ENCODE measurements around the gene XPNPEP3. TPM values are rescaled to one million over a fixed set of nuclear protein-coding genes. Genes with fewer than 3 reads are reported as not detected.

Gene XPNPEP3
- total RNA-seq, result 34.7 and 37.0 TPM in 2 replicates
- long read RNA-seq, full-length matches to known transcripts, result 17 of 38 reads
- long read RNA-seq, partial matches to known transcripts, result 1 of 38 reads
- long read RNA-seq, other reads (novel, unspliced or antisense), result 20 of 38 reads

DNA sequence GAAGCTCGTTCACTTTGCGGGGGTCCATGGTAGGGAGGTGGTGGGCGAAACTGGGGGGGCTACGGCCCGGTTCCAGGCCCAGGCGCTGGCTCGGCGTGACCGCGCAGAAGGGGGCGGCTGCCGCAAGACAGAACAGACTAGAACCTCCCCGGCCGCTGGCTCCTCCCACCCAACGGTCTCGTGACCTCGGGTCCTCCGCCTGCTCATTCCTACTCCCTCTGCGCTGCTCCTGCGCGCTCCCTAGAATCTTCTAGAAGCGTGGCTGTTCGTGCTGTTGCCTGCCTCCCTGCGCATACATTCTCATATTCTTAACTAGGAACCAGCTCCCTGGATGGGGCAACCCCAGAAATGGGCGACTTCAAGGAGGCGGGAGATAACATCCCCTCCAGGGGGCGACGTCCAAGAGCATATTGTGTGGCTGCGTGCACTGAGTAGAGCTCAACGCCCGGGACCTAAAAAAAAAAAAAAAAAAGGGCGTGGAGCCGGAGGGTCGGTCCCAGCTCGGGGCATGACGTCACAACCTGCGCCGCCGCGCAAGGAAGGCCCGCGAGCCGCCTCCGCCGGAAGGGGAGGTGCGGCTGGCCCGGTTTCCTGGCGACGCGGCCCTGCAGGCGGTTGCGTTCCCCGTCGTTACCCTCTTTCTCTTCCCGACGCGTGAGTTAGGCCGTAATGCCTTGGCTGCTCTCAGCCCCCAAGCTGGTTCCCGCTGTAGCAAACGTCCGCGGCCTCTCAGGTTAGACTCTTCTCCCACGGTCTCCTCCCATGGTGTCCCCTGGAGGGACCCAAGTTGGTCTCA, at the start of gene XPNPEP3, which contains the start of gene ST13:
Gene XPNPEP3, plus strand, starts transcription at position 636 of the 796 bp plus-strand sequence. Its CDS starts 34 bp downstream, at position 670.
Gene ST13, minus strand, starts transcription at position 127 of the 796 bp plus-strand sequence. Its CDS starts 99 bp downstream, at position 28.
- Mint-ChIP-seq H3K27ac (ENCODE audit: unreplicated experiment) (peak within 1 kb of the TSS; percentile 100), H3K36me3 (ENCODE audit: low read depth) (no peaks in the 10 kb centered on the region), H3K4me3 (peak within 1 kb of the TSS; percentile 96), H3K27me3 (ENCODE audit: low read depth) (no peaks in the 10 kb centered on the region), H3K4me1 (peaks cover 58% of the 10 kb centered on the region), H3K9me3 (no peaks in the 10 kb centered on the region)
- TF ChIP-seq, protein P1, sequence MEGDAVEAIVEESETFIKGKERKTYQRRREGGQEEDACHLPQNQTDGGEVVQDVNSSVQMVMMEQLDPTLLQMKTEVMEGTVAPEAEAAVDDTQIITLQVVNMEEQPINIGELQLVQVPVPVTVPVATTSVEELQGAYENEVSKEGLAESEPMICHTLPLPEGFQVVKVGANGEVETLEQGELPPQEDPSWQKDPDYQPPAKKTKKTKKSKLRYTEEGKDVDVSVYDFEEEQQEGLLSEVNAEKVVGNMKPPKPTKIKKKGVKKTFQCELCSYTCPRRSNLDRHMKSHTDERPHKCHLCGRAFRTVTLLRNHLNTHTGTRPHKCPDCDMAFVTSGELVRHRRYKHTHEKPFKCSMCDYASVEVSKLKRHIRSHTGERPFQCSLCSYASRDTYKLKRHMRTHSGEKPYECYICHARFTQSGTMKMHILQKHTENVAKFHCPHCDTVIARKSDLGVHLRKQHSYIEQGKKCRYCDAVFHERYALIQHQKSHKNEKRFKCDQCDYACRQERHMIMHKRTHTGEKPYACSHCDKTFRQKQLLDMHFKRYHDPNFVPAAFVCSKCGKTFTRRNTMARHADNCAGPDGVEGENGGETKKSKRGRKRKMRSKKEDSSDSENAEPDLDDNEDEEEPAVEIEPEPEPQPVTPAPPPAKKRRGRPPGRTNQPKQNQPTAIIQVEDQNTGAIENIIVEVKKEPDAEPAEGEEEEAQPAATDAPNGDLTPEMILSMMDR (conservative IDR thresholded peaks at IDR 0.05), result peak; percentile 46
- DNase-seq (ENCODE audit: low read depth, low spot score), result peak; percentile 94

DNA sequence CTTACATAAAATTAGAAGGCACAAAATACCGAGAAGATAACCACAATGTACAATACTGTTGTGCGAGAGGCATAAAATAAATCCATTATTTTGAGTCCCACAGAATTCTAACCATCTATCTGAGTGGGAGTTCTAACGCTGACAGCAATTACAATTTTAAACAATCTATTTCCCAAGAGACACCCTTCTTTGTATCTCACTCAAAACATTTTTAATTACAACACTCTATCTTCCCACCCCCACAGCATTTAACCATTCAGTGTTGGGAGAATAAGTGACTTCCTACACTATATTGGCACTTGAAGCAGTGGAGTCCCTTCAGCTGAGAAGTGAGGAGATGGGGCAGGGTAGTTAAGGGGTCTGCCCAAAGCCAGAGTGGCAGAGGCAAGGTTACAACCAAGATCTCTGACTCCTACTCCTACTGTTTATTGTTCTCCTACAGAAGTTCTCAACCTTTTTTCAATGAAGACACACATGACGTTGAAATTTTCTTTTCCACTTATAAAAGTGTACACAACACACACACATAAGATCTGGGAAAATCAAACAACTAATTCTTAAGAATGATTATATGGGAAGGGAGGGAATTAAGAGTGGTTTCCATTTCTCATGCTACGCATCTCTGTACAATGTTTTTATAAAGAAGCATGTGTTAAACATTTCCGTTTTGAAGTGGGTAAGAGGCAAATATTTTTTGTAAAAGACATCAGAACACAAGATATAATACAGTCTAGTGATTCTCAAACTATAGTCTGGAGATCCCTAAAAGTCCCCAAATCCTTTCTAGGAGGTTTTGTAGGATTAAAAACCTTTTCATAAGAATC, 48.7 kb upstream of the XPNPEP3 start:
- no peak overlapping the region for H3K4me3 Mint-ChIP-seq
- H3K9me3 Mint-ChIP-seq, result no peaks in the 10 kb centered on the region
- no peak overlapping the region for H3K27ac Mint-ChIP-seq (ENCODE audit: unreplicated experiment)
- peaks cover 2% of the 10 kb centered on the region for H3K36me3 Mint-ChIP-seq (ENCODE audit: low read depth)
- TF ChIP-seq, protein P1 (conservative IDR thresholded peaks at IDR 0.05), result no peak
- no peak for DNase-seq (ENCODE audit: low read depth, low spot score)
- H3K4me1 Mint-ChIP-seq, result peaks cover 6% of the 10 kb centered on the region
- no peaks in the 10 kb centered on the region for H3K27me3 Mint-ChIP-seq (ENCODE audit: low read depth)

- DNase-seq (ENCODE audit: low read depth, low spot score), result no peak
- TF ChIP-seq, protein P1 (conservative IDR thresholded peaks at IDR 0.05), result no peak
- Mint-ChIP-seq H3K4me3 (peak overlapping the region; percentile 9), H3K4me1 (peaks cover 25% of the 10 kb centered on the region), H3K36me3 (ENCODE audit: low read depth) (peaks cover 4% of the 10 kb centered on the region), H3K9me3 (no peaks in the 10 kb centered on the region), H3K27me3 (ENCODE audit: low read depth) (no peaks in the 10 kb centered on the region), H3K27ac (ENCODE audit: unreplicated experiment) (no peak overlapping the region)
These were observed 43.0 kb upstream of the XPNPEP3 start for GRCh38 chr22:40813912-40814315.

DNA sequence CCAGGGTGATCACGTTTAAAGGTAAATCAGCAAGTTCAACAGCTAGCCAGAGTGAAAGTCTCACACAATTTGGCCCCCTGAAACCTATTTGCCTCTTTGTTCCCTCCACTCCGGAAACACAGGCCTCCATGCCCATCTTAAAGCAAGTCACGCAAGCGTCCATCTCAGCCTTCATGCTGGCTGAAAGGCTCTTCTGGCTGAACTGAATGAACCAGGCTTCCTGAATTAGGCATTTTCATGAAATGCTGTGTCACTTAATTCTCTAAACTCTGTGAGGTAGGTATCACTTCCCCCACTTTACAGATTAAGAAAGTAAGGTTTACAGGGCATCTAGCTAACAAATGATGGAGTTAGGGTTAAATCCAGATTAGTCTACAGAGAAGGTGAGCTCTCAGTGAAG, 39.2 kb upstream of the XPNPEP3 start:
- no peak for DNase-seq (ENCODE audit: low read depth, low spot score)
- Mint-ChIP-seq H3K36me3 (ENCODE audit: low read depth) (peaks cover 4% of the 10 kb centered on the region), H3K9me3 (no peaks in the 10 kb centered on the region), H3K4me3 (peak overlapping the region; percentile 98), H3K4me1 (peaks cover 35% of the 10 kb centered on the region), H3K27me3 (ENCODE audit: low read depth) (no peaks in the 10 kb centered on the region), H3K27ac (ENCODE audit: unreplicated experiment) (no peak overlapping the region)
- TF ChIP-seq, protein P1 (conservative IDR thresholded peaks at IDR 0.05), result no peak

GRCh38 chr22:40818192-40818746, 38.7 kb upstream of the XPNPEP3 start:
- Mint-ChIP-seq H3K27ac (ENCODE audit: unreplicated experiment) (no peak overlapping the region), H3K36me3 (ENCODE audit: low read depth) (peaks cover 4% of the 10 kb centered on the region), H3K9me3 (no peaks in the 10 kb centered on the region), H3K27me3 (ENCODE audit: low read depth) (no peaks in the 10 kb centered on the region), H3K4me3 (peak overlapping the region; percentile 98), H3K4me1 (peaks cover 35% of the 10 kb centered on the region)
- DNase-seq (ENCODE audit: low read depth, low spot score), result no peak
- TF ChIP-seq, protein P1 (conservative IDR thresholded peaks at IDR 0.05), result no peak
